ENCODE results near the gene PCDHGC4.

The PCDHGC4 gene

GRCh38 chr5:141479776-141480175 lies 5.1 kb upstream of the PCDHGC4 start:
- H3K4me3 ChIP-seq (ENCODE audit: low read length), result no peak overlapping the region
- peaks cover 24% of the 10 kb centered on the region for H3K4me1 ChIP-seq (ENCODE audit: control insufficient read depth, insufficient read depth, low read length)
- H3K36me3 ChIP-seq (ENCODE audit: control insufficient read depth, insufficient read depth, low read length), result no peaks in the 10 kb centered on the region
- no peak overlapping the region for H3K9ac ChIP-seq (ENCODE audit: low read length)
- H3K9me3 ChIP-seq (ENCODE audit: control insufficient read depth, low read length), result no peaks in the 10 kb centered on the region
- peaks cover 41% of the 10 kb centered on the region for H3K27me3 ChIP-seq (ENCODE audit: control insufficient read depth, insufficient read depth, low read length)

GRCh38 chr5:141483902-141484301 lies 928 bp upstream of the PCDHGC4 start:
- Histone ChIP-seq H3K27me3 (ENCODE audit: control insufficient read depth, insufficient read depth, low read length) (peaks cover 33% of the 10 kb centered on the region), H3K9ac (ENCODE audit: low read length) (no peak overlapping the region), H3K4me1 (ENCODE audit: control insufficient read depth, insufficient read depth, low read length) (peaks cover 9% of the 10 kb centered on the region), H3K4me3 (ENCODE audit: low read length) (no peak overlapping the region), H3K36me3 (ENCODE audit: control insufficient read depth, insufficient read depth, low read length) (no peaks in the 10 kb centered on the region), H3K9me3 (ENCODE audit: control insufficient read depth, low read length) (no peaks in the 10 kb centered on the region)

DNA sequence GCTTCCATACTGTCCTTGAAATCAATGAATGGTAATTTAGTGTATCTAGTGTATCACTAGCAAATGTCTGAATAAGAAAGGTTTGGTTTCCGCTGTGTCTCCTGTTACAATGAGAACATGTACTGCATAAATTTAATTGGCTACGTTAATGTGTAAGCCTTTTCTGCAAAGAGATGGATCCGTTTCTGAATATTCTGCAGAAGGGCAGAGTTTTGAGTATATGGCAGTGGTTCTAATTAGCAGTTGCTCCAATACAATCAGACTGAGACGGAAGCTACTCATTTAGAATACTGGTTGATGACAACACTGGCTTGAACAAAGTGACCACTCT lies 555 bp upstream of the PCDHGC4 start:
- Histone ChIP-seq H3K9ac (ENCODE audit: low read length) (no peak overlapping the region), H3K9me3 (ENCODE audit: control insufficient read depth, low read length) (no peaks in the 10 kb centered on the region), H3K4me3 (ENCODE audit: low read length) (no peak overlapping the region), H3K4me1 (ENCODE audit: control insufficient read depth, insufficient read depth, low read length) (peaks cover 9% of the 10 kb centered on the region), H3K27me3 (ENCODE audit: control insufficient read depth, insufficient read depth, low read length) (peaks cover 33% of the 10 kb centered on the region), H3K36me3 (ENCODE audit: control insufficient read depth, insufficient read depth, low read length) (no peaks in the 10 kb centered on the region)

GRCh38 chr5:141485321-141486055 lies 658 bp downstream of the PCDHGC4 start:
- peaks cover 9% of the 10 kb centered on the region for H3K4me1 ChIP-seq (ENCODE audit: control insufficient read depth, insufficient read depth, low read length)
- H3K4me3 ChIP-seq (ENCODE audit: low read length), result peak overlapping the region; percentile 14
- no peaks in the 10 kb centered on the region for H3K36me3 ChIP-seq (ENCODE audit: control insufficient read depth, insufficient read depth, low read length)
- peaks cover 36% of the 10 kb centered on the region for H3K27me3 ChIP-seq (ENCODE audit: control insufficient read depth, insufficient read depth, low read length)
- H3K9ac ChIP-seq (ENCODE audit: low read length), result no peak overlapping the region
- no peaks in the 10 kb centered on the region for H3K9me3 ChIP-seq (ENCODE audit: control insufficient read depth, low read length)

GRCh38 chr5:141486091-141486490 lies 1.3 kb downstream of the PCDHGC4 start:
- peaks cover 42% of the 10 kb centered on the region for H3K27me3 ChIP-seq (ENCODE audit: control insufficient read depth, insufficient read depth, low read length)
- no peaks in the 10 kb centered on the region for H3K9me3 ChIP-seq (ENCODE audit: control insufficient read depth, low read length)
- H3K4me3 ChIP-seq (ENCODE audit: low read length), result no peak overlapping the region
- H3K4me1 ChIP-seq (ENCODE audit: control insufficient read depth, insufficient read depth, low read length), result peaks cover 9% of the 10 kb centered on the region
- no peak overlapping the region for H3K9ac ChIP-seq (ENCODE audit: low read length)
- H3K36me3 ChIP-seq (ENCODE audit: control insufficient read depth, insufficient read depth, low read length), result no peaks in the 10 kb centered on the region

GRCh38 chr5:141487131-141487530 lies 2.3 kb downstream of the PCDHGC4 start:
- Histone ChIP-seq H3K4me3 (ENCODE audit: low read length) (no peak overlapping the region), H3K36me3 (ENCODE audit: control insufficient read depth, insufficient read depth, low read length) (no peaks in the 10 kb centered on the region), H3K9ac (ENCODE audit: low read length) (no peak overlapping the region), H3K27me3 (ENCODE audit: control insufficient read depth, insufficient read depth, low read length) (peaks cover 52% of the 10 kb centered on the region), H3K4me1 (ENCODE audit: control insufficient read depth, insufficient read depth, low read length) (peaks cover 9% of the 10 kb centered on the region), H3K9me3 (ENCODE audit: control insufficient read depth, low read length) (no peaks in the 10 kb centered on the region)

DNA sequence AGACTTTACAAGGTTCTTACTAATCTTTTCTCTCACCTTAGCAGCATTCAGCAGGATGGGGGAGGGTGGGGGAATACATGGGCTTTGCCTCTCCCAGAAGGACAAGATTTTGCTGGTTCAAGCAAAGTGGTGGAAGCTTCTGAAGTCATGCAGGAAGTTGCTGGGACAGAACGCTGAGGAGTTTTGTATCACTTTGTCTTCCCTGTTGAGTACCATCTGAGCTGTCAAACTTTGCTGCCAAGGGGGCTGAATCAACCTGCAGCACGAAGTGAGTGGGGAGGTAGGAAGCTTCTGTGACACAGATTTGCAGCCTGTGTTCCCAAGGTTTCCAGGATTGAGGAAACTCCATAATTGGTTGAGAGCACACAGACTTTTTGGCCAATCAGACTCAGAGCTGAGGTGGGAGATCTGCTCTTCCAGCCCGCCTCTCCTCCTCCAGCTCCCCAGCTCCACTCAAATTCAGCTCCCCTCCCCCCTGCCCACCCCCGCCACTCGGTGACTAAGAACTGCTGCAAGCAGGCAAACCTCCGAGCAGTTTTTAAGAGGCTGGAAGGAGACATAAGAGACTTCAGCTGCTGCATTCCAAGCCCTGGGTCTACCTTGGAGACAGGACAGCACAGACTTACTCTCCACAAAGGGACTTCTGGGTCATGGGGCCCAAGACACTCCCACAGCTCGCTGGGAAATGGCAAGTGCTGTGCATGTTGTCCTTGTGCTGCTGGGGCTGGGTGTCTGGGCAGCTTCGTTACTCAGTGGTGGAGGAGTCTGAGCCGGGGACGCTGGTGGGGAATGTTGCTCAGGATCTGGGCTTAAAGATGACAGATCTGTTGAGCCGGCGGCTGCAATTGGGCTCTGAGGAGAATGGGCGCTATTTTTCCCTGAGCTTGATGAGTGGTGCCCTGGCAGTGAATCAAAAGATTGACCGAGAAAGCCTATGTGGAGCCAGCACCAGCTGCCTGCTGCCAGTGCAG lies 4.0 kb downstream of the PCDHGC4 start, which contains the start of gene PCDHGC5:
Gene PCDHGC5 (plus strand): TSS at position 491 of the 971 bp plus-strand sequence. CDS start 160 bp downstream, at position 651.
- no peaks in the 10 kb centered on the region for H3K9me3 ChIP-seq (ENCODE audit: control insufficient read depth, low read length)
- H3K36me3 ChIP-seq (ENCODE audit: control insufficient read depth, insufficient read depth, low read length), result no peaks in the 10 kb centered on the region
- H3K9ac ChIP-seq (ENCODE audit: low read length), result no peak within 1 kb of the TSS
- H3K4me3 ChIP-seq (ENCODE audit: low read length), result no peak within 1 kb of the TSS
- H3K27me3 ChIP-seq (ENCODE audit: control insufficient read depth, insufficient read depth, low read length), result peaks cover 61% of the 10 kb centered on the region
- peaks cover 9% of the 10 kb centered on the region for H3K4me1 ChIP-seq (ENCODE audit: control insufficient read depth, insufficient read depth, low read length)

GRCh38 chr5:141489841-141490240 lies 5.0 kb downstream of the PCDHGC4 start:
- Histone ChIP-seq H3K27me3 (ENCODE audit: control insufficient read depth, insufficient read depth, low read length) (peaks cover 55% of the 10 kb centered on the region), H3K36me3 (ENCODE audit: control insufficient read depth, insufficient read depth, low read length) (no peaks in the 10 kb centered on the region), H3K4me1 (ENCODE audit: control insufficient read depth, insufficient read depth, low read length) (peaks cover 6% of the 10 kb centered on the region), H3K9ac (ENCODE audit: low read length) (no peak overlapping the region), H3K9me3 (ENCODE audit: control insufficient read depth, low read length) (no peaks in the 10 kb centered on the region), H3K4me3 (ENCODE audit: low read length) (no peak overlapping the region)

- Histone ChIP-seq H3K4me3 (ENCODE audit: low read length) (no peak overlapping the region), H3K27me3 (ENCODE audit: control insufficient read depth, insufficient read depth, low read length) (peaks cover 50% of the 10 kb centered on the region), H3K36me3 (ENCODE audit: control insufficient read depth, insufficient read depth, low read length) (no peaks in the 10 kb centered on the region), H3K4me1 (ENCODE audit: control insufficient read depth, insufficient read depth, low read length) (peaks cover 2% of the 10 kb centered on the region), H3K9me3 (ENCODE audit: control insufficient read depth, low read length) (no peaks in the 10 kb centered on the region), H3K9ac (ENCODE audit: low read length) (no peak overlapping the region)
Measured at GRCh38 chr5:141490271-141490670, 5.4 kb downstream of the PCDHGC4 start.

- Histone ChIP-seq H3K9ac (ENCODE audit: low read length) (no peak overlapping the region), H3K9me3 (ENCODE audit: control insufficient read depth, low read length) (no peaks in the 10 kb centered on the region), H3K4me1 (ENCODE audit: control insufficient read depth, insufficient read depth, low read length) (no peaks in the 10 kb centered on the region), H3K36me3 (ENCODE audit: control insufficient read depth, insufficient read depth, low read length) (no peaks in the 10 kb centered on the region), H3K4me3 (ENCODE audit: low read length) (no peak overlapping the region), H3K27me3 (ENCODE audit: control insufficient read depth, insufficient read depth, low read length) (peaks cover 45% of the 10 kb centered on the region)
Measured at GRCh38 chr5:141490771-141491170, 5.9 kb downstream of the PCDHGC4 start.

- no peaks in the 10 kb centered on the region for H3K36me3 ChIP-seq (ENCODE audit: control insufficient read depth, insufficient read depth, low read length)
- H3K27me3 ChIP-seq (ENCODE audit: control insufficient read depth, insufficient read depth, low read length), result peaks cover 38% of the 10 kb centered on the region
- H3K9ac ChIP-seq (ENCODE audit: low read length), result no peak overlapping the region
- no peak overlapping the region for H3K4me3 ChIP-seq (ENCODE audit: low read length)
- H3K9me3 ChIP-seq (ENCODE audit: control insufficient read depth, low read length), result no peaks in the 10 kb centered on the region
- no peaks in the 10 kb centered on the region for H3K4me1 ChIP-seq (ENCODE audit: control insufficient read depth, insufficient read depth, low read length)
Measured at GRCh38 chr5:141491323-141492167, 6.7 kb downstream of the PCDHGC4 start.
